OCI-LY3 (cell line): Measurements from ENCODE around the gene XBP1.

ENCODE experiments used
- H2AFZ ChIP-seq: fragments of 200-600, 300-600 bp; shearing (Covaris generic); 2 replicates; pipeline ENCODE4 v1.6.0; 2014; ENCODE audit warnings: antibody characterized with exemption, low read depth, low read length
- H3K27ac ChIP-seq: fragments of 200-600, 300-600 bp; sonication (generic); 2 replicates; pipeline ENCODE4 v1.5.1; 2014; ENCODE audit warnings: mild to moderate bottlenecking, low read length, moderate library complexity, mixed read lengths
- H3K27me3 ChIP-seq: fragments of 200-600, 300-600 bp; sonication (generic); 2 replicates; pipeline ENCODE4 v1.6.1; 2014; ENCODE audit warnings: low read depth, low read length, mixed read lengths
- H3K36me3 ChIP-seq: fragments of 200-600, 300-600 bp; sonication (generic); replicated peaks from 2 replicates; pipeline ENCODE3; 2014; ENCODE audit warnings: low read depth, low read length, mixed read lengths
- H3K4me1 ChIP-seq: fragments of 300-600, 200-600 bp; sonication (generic); 2 replicates; pipeline ENCODE4 v1.6.1; 2014; ENCODE audit warnings: low read length, mixed read lengths
- H3K4me2 ChIP-seq: fragments of 200-600, 300-600 bp; sonication (generic); 2 replicates; pipeline ENCODE4 v1.6.1; 2014; ENCODE audit warnings: low read length, mixed read lengths
- H3K4me3 ChIP-seq: fragments of 300-600, 200-600 bp; sonication (generic); 2 replicates; pipeline ENCODE4 v1.5.1; 2014; ENCODE audit warnings: antibody characterized with exemption, mild to moderate bottlenecking, low read length, moderate library complexity
- H3K79me2 ChIP-seq: fragments of 300-600, 200-600 bp; shearing (Covaris generic); 2 replicates; pipeline ENCODE4 v1.6.1; 2014; ENCODE audit warnings: mild to moderate bottlenecking, low read length, mixed read lengths
- H3K9ac ChIP-seq: fragments of 300-600, 200-600 bp; shearing (Covaris generic); 2 replicates; pipeline ENCODE4 v1.6.0; 2014; ENCODE audit warnings: mild to moderate bottlenecking, low read length, moderate library complexity
- H3K9me3 ChIP-seq: fragments of 200-600, 300-600 bp; shearing (Covaris generic); 2 replicates; pipeline ENCODE4 v1.6.1; 2014; ENCODE audit warnings: low read length, mixed read lengths; ENCODE audit not compliant: insufficient read depth
- H4K20me1 ChIP-seq: fragments of 200-600, 300-600 bp; sonication (generic); 2 replicates; pipeline ENCODE4 v1.6.1; 2016; ENCODE audit warnings: low read length, mixed read lengths; ENCODE audit not compliant: insufficient read depth
- EZH2phosphoT487 ChIP-seq: fragments of 200-600 bp; shearing (Covaris generic); IDR thresholded peaks from 2 replicates; pipeline ENCODE4 v1.6.1; 2018; ENCODE audit warnings: antibody characterized with exemption, mixed run types, low read depth
- TF ChIP-seq, protein P1 (sequence below): fragments of 200-600, 300-600 bp; sonication (generic); IDR thresholded peaks from 2 replicates; pipeline ENCODE4 v1.5.1; 2014; ENCODE audit warnings: antibody characterized with exemption, low read length, low read depth

Gene XBP1

DNA sequence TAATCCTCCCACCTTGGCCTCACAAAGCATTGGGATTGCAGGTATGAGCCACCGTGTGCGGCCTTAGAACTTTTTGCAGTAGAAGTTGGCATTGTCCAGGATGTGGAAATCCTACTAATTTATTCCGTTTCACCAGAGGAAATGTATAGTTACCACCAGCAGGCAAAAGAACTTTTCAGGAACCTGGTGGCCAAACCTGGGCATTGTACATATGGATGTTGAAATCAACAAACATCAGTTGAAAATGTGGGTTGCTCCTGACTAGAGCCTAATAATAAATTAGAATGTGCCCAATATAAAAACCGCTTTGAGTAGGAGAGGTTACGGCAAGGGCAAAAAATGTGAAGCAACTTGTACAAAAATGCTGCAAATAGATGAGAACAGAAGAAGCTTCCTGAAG, 40.7 kb upstream of the XBP1 start:
- no peak overlapping the region for H2AFZ ChIP-seq
- H3K27ac ChIP-seq, result no peak overlapping the region
- peaks cover 2% of the 10 kb centered on the region; the same call in 1 of the 2 replicates for H3K9me3 ChIP-seq
- no peak overlapping the region for H3K4me3 ChIP-seq
- no peak overlapping the region for H3K4me2 ChIP-seq
- TF ChIP-seq, protein P1, sequence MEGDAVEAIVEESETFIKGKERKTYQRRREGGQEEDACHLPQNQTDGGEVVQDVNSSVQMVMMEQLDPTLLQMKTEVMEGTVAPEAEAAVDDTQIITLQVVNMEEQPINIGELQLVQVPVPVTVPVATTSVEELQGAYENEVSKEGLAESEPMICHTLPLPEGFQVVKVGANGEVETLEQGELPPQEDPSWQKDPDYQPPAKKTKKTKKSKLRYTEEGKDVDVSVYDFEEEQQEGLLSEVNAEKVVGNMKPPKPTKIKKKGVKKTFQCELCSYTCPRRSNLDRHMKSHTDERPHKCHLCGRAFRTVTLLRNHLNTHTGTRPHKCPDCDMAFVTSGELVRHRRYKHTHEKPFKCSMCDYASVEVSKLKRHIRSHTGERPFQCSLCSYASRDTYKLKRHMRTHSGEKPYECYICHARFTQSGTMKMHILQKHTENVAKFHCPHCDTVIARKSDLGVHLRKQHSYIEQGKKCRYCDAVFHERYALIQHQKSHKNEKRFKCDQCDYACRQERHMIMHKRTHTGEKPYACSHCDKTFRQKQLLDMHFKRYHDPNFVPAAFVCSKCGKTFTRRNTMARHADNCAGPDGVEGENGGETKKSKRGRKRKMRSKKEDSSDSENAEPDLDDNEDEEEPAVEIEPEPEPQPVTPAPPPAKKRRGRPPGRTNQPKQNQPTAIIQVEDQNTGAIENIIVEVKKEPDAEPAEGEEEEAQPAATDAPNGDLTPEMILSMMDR, result no peak
- TF ChIP-seq EZH2phosphoT487, result no peak
- no peaks in the 10 kb centered on the region for H3K4me1 ChIP-seq
- no peak overlapping the region for H3K9ac ChIP-seq
- H3K36me3 ChIP-seq, result peaks cover 1% of the 10 kb centered on the region
- H3K79me2 ChIP-seq, result no peaks in the 10 kb centered on the region
- no peaks in the 10 kb centered on the region for H4K20me1 ChIP-seq
- H3K27me3 ChIP-seq, result no peaks in the 10 kb centered on the region

DNA sequence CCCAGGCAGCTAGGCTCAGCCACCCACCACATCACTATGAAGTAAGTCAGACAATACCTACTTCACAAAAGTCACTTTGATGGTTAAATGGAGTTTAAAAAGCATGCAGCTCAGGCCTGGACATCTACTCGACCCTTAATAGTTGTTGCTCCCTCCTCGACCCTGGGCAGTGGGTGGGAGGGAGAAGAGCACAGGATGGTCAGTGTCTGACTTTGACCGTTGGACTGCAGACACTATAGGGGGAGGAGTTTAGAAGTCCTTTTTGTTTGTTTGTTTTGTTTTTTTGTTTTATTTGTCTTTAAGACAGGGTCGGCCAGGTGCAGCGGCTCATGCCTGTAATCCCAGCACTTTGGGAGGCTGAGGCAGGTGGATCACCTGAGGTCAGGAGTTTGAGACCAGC, 38.6 kb upstream of the XBP1 start:
- Histone ChIP-seq H3K9ac (no peak overlapping the region), H3K4me1 (no peaks in the 10 kb centered on the region), H3K4me3 (no peak overlapping the region), H4K20me1 (no peaks in the 10 kb centered on the region), H2AFZ (no peak overlapping the region), H3K4me2 (no peak overlapping the region), H3K79me2 (no peaks in the 10 kb centered on the region), H3K9me3 (no peaks in the 10 kb centered on the region), H3K27ac (no peak overlapping the region), H3K36me3 (no peaks in the 10 kb centered on the region), H3K27me3 (no peaks in the 10 kb centered on the region)
- TF ChIP-seq EZH2phosphoT487, result no peak

DNA sequence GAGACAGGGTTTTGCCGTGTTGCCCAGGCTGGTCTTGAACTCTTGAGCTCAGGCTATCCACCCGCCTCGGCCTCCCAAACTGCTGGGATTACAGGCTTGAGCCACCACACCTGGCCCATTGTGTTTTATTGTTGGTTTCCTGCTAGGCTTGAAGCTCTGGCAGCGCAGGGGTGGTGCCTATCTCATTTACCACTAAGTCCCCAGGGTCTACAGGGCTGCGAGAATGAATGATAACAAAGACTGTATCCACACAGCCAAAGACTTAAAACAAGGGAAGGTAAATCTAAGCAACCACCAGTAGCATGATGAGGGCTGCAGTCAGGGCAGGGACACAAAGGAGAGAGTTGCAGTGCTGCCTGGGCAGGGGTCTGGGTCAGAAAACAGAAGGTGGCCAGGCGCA, 37.3 kb upstream of the XBP1 start:
- Histone ChIP-seq H3K9me3 (no peaks in the 10 kb centered on the region), H3K36me3 (no peaks in the 10 kb centered on the region), H4K20me1 (no peaks in the 10 kb centered on the region), H3K27ac (no peak overlapping the region), H3K79me2 (no peaks in the 10 kb centered on the region), H2AFZ (no peak overlapping the region), H3K27me3 (no peaks in the 10 kb centered on the region), H3K4me2 (no peak overlapping the region), H3K9ac (no peak overlapping the region), H3K4me3 (no peak overlapping the region), H3K4me1 (no peaks in the 10 kb centered on the region)
- TF ChIP-seq, protein P1, result no peak
- no peak for TF ChIP-seq EZH2phosphoT487

DNA sequence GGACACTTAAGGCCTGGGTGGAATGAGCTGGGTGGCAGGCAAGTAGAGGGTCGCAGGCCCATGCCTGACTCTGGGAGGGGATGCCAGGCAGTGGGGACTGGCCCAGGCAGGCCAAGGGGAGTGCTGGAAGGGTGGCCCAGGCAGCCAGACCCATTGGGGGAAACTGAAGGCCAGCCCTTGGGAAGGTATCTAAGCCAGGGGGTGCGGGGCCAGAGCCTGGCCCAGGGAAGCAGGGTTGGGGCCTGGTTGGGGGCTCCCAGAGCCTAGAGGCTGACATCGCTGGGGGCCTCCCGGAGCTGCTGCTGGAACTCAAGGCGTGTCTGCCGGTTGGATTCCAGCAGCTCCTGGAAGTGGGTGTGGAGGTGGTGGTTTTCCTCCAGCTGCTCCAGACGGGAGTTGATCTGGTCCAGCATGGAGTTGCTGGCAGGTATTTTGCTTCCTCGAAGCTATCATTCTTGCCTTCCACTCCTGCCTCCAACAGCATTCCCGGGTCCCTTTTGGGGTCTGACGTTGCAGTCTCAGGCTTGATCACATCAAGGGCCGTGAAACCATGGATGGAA, 35.3 kb upstream of the XBP1 start:
- Histone ChIP-seq H2AFZ (no peak overlapping the region), H3K9ac (no peak overlapping the region), H3K79me2 (no peaks in the 10 kb centered on the region), H3K4me1 (no peaks in the 10 kb centered on the region), H4K20me1 (no peaks in the 10 kb centered on the region), H3K4me3 (no peak overlapping the region), H3K4me2 (no peak overlapping the region), H3K36me3 (no peaks in the 10 kb centered on the region), H3K27me3 (no peaks in the 10 kb centered on the region), H3K9me3 (no peaks in the 10 kb centered on the region), H3K27ac (no peak overlapping the region)
- TF ChIP-seq EZH2phosphoT487, result no peak
- TF ChIP-seq, protein P1, result no peak
